ENCODE data around the gene CARD19. TPM values are rescaled to one million over a fixed set of nuclear protein-coding genes. Genes with fewer than 3 reads are reported as not detected.

The CARD19 gene
- total RNA-seq, 4 donors from 2014 or later, result 37.0 to 61.8 (median 49.1) TPM

DNA sequence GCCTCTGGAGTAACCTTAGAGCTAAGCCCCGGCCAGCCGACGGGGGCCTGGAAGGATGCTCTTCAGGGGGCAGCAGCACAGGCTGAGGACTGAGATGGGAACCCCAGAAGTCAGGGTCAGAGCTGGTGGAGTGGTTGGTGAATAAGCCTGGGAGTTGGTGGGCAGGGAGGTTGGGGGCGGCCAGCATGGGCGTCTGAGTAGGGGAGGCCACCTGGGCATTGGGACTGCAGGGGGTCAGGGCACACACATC is 23.6 kb downstream of the CARD19 start:
- TF ChIP-seq CTCF (IDR thresholded peaks at IDR 0.05) (no peak), POLR2A (IDR thresholded peaks at IDR 0.05) (no peak)
- Histone ChIP-seq H3K4me3 (replicated peaks in 1 of 3) (no peak overlapping the region), H3K4me1 (peaks cover 23 to 32% of the 10 kb centered on the region in 2 donors), H3K27ac (peak overlapping the region; percentile 77 to 79 (median 79)), H3K27me3 (no peaks in the 10 kb centered on the region), H3K9me3 (no peaks in the 10 kb centered on the region), H3K36me3 (peaks cover 23 to 25% of the 10 kb centered on the region in 2 donors)
- DNase-seq, result no peak
- intact Hi-C loops (cut with DNase I), result loop anchor here (10.0 kb wide), 1 partner anchor 115 kb away; no protein-coding TSS in a partner anchor
- 57 to 64% methylated on average over 5 of the region's 5 CpGs for WGBS, 2 donors

DNA sequence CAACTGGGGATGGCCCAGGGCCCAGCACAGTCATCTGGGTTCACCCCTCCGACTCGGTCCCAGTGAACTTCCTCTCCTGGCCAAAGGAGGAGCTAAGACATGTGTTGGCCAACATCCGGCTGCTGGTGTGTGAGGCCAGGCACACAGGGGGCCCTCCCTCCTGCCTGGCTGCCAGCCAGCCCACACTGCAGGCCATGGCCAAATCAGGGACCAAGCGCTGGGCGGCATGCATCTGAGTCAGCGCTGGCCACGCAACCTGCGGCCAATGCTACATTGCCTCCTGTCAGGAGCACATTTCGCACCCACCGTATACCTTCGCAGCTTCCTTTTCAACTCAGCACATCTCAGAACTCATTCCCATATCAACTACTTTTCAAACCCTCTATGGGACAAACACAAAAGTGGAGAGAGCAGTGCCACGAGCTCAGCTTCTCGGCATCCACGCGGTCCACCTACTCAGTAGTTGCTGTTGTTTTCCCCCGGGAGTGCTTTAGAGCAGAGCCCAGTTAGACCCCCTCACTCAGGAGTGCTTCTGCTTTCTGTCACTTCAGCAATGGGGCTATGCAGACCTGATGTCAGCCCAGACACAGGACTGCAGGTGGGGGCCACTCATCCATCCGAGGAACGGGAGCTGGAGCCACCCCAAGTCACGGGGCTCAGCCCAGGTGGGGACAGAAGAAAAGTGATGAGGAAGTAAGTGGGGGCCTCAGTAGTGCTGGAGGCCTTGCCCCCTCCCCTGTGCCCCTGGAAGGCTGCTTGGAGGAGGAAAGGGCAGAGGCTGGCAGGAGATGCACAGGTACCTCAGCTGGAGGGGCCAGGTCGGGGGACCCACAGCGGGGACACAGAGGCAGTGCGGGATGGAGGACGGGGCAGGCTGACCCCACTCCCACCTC is 24.2 kb downstream of the CARD19 start:
- DNase-seq, result peak; percentile 97 to 98
- Histone ChIP-seq H3K4me1 (peaks cover 23 to 35% of the 10 kb centered on the region in 2 donors), H3K4me3 (replicated peaks in 1 of 3) (no peak overlapping the region), H3K27me3 (no peaks in the 10 kb centered on the region), H3K9me3 (no peaks in the 10 kb centered on the region), H3K36me3 (peaks cover 26 to 27% of the 10 kb centered on the region in 2 donors), H3K27ac (peak overlapping the region; percentile 77 to 79 (median 79))
- intact Hi-C loops (cut with DNase I), result loop anchor here (10.0 kb wide), 1 partner anchor 115 kb away; no protein-coding TSS in a partner anchor
- peak in 1 of 2 donors; percentile 39 for TF ChIP-seq POLR2A (IDR thresholded peaks at IDR 0.05)
- TF ChIP-seq CTCF (IDR thresholded peaks at IDR 0.05), result peak; percentile 11 to 65 (median 56)
- 50 to 55% methylated on average over 17 to 23 of the region's 23 CpGs for WGBS, 2 donors

DNA sequence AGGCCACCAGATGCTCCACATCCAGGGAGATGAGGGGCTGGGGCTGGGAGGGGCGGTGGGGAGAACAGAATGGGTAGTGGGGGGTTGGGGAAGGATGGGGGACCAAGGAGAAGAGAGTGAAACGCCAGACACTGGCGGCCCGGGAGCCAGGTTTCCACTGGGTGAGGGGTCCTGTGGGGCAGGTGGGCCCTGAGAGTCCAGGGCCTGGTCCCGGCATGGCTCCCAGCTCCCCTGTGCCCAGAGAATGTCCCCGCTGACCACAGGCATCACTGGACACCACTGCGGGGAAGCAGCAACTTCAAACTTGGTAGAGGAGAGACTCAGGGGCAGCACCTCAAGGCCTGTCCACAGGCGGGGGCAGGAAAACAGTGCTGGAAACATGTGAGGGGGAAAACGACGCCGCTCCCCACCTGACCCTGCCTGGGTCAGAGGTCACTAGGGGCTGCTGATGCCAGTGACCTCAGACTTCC is 24.9 kb downstream of the CARD19 start:
- peak overlapping the region in 2 of 3 donors; percentile 77 to 79 for H3K27ac ChIP-seq
- H3K36me3 ChIP-seq, result peaks cover 26 to 27% of the 10 kb centered on the region in 2 donors
- TF ChIP-seq CTCF (IDR thresholded peaks at IDR 0.05), result no peak
- TF ChIP-seq POLR2A (IDR thresholded peaks at IDR 0.05), result no peak
- peak; percentile 1 to 5 for DNase-seq
- no peak overlapping the region for H3K4me3 ChIP-seq (replicated peaks in 1 of 3)
- WGBS, 2 donors, result 90 to 96% methylated on average over 9 to 11 of the region's 11 CpGs
- intact Hi-C loops (cut with DNase I), result no loop called here
- peaks cover 29 to 38% of the 10 kb centered on the region in 2 donors for H3K4me1 ChIP-seq
- H3K9me3 ChIP-seq, result no peaks in the 10 kb centered on the region
- no peaks in the 10 kb centered on the region for H3K27me3 ChIP-seq

- Histone ChIP-seq H3K4me1 (peaks cover 28 to 38% of the 10 kb centered on the region in 2 donors), H3K27me3 (no peaks in the 10 kb centered on the region), H3K27ac (no peak overlapping the region), H3K9me3 (no peaks in the 10 kb centered on the region), H3K4me3 (replicated peaks in 1 of 3) (no peak overlapping the region), H3K36me3 (peaks cover 26 to 27% of the 10 kb centered on the region in 2 donors)
- intact Hi-C loops (cut with DNase I), result no loop called here
- DNase-seq, result peak; percentile 0 to 2
- TF ChIP-seq CTCF (IDR thresholded peaks at IDR 0.05) (no peak), POLR2A (IDR thresholded peaks at IDR 0.05) (no peak)
- 90 to 95% methylated on average over 19 to 20 of the region's 20 CpGs for WGBS, 2 donors
Observed at GRCh38 chr9:93121316-93122241, 25.6 kb downstream of the CARD19 start.
